Measurements from ENCODE around the gene UBTF. TPM values are rescaled to one million over a fixed set of nuclear protein-coding genes. Genes with fewer than 3 reads are reported as not detected.

The UBTF gene
- total RNA-seq, 4 donors from 2014 or later, result 54.8 to 102 (median 71.8) TPM

GRCh38 chr17:44174427-44174826, 45.0 kb downstream of the UBTF start:
- no peak for DNase-seq (ENCODE audit: low spot score in 2 of 2)

GRCh38 chr17:44171931-44172455, 47.5 kb downstream of the UBTF start:
- no peaks in the 10 kb centered on the region for H3K27me3 ChIP-seq
- DNase-seq (ENCODE audit: low spot score in 2 of 2), result no peak
- H3K36me3 ChIP-seq, result peaks cover 12% of the 10 kb centered on the region
- 80% methylated on average over 6 of the region's 17 CpGs for WGBS
- no peak overlapping the region for H3K27ac ChIP-seq
- H3K4me1 ChIP-seq, result peaks cover 9% of the 10 kb centered on the region
- H3K9me3 ChIP-seq, result no peaks in the 10 kb centered on the region
- TF ChIP-seq EP300 (IDR thresholded peaks at IDR 0.05), result no peak
- no peak for TF ChIP-seq POLR2A (IDR thresholded peaks at IDR 0.05)
- no peak overlapping the region for H3K4me3 ChIP-seq

More at GRCh38 chr17:44174427-44174826, 45.0 kb downstream of the UBTF start:
- Histone ChIP-seq H3K9me3 (no peaks in the 10 kb centered on the region), H3K27me3 (no peaks in the 10 kb centered on the region), H3K4me1 (no peaks in the 10 kb centered on the region), H3K27ac (no peak overlapping the region), H3K4me3 (no peak overlapping the region), H3K36me3 (peaks cover 33% of the 10 kb centered on the region)
- TF ChIP-seq POLR2A (IDR thresholded peaks at IDR 0.05), result no peak
- no peak for TF ChIP-seq EP300 (IDR thresholded peaks at IDR 0.05)
- no peak for TF ChIP-seq CTCF (IDR thresholded peaks at IDR 0.05)
- TF ChIP-seq POLR2AphosphoS5 (IDR thresholded peaks at IDR 0.05), result no peak
- WGBS, result 96% methylated on average over 2 of the region's 2 CpGs

- Histone ChIP-seq H3K4me1 (peaks cover 9% of the 10 kb centered on the region), H3K4me3 (no peak within 1 kb of the TSS), H3K36me3 (peaks cover 6% of the 10 kb centered on the region), H3K9me3 (no peaks in the 10 kb centered on the region), H3K27me3 (no peaks in the 10 kb centered on the region), H3K27ac (no peak within 1 kb of the TSS)
- DNase-seq (ENCODE audit: low spot score in 2 of 2), result no peak
- 43% methylated on average over 18 of the region's 21 CpGs for WGBS
- TF ChIP-seq EP300 (IDR thresholded peaks at IDR 0.05) (no peak), CTCF (IDR thresholded peaks at IDR 0.05) (no peak), POLR2AphosphoS5 (IDR thresholded peaks at IDR 0.05) (no peak), POLR2A (IDR thresholded peaks at IDR 0.05) (no peak)
Measured at GRCh38 chr17:44170499-44171201, 48.8 kb downstream of the UBTF start, which contains the start of gene ASB16. Gene ASB16 (plus strand): TSS chr17:44170704. CDS start chr17:44170790, 86 bp downstream.

GRCh38 chr17:44170135-44170498, 49.4 kb downstream of the UBTF start:
- no peaks in the 10 kb centered on the region for H3K27me3 ChIP-seq

GRCh38 chr17:44167181-44167861, 52.2 kb downstream of the UBTF start:
- Histone ChIP-seq H3K4me1 (peaks cover 9% of the 10 kb centered on the region), H3K4me3 (no peak overlapping the region), H3K27me3 (no peaks in the 10 kb centered on the region), H3K9me3 (no peaks in the 10 kb centered on the region), H3K36me3 (no peaks in the 10 kb centered on the region), H3K27ac (no peak overlapping the region)
- DNase-seq (ENCODE audit: low spot score in 2 of 2), result no peak
- no peak for TF ChIP-seq POLR2AphosphoS5 (IDR thresholded peaks at IDR 0.05)
- TF ChIP-seq POLR2A (IDR thresholded peaks at IDR 0.05), result no peak
- no peak for TF ChIP-seq EP300 (IDR thresholded peaks at IDR 0.05)
- TF ChIP-seq CTCF (IDR thresholded peaks at IDR 0.05), result no peak
- WGBS, result 78% methylated on average over 7 of the region's 7 CpGs

More at GRCh38 chr17:44170135-44170498, 49.4 kb downstream of the UBTF start:
- DNase-seq (ENCODE audit: low spot score in 2 of 2), result no peak
- peaks cover 6% of the 10 kb centered on the region for H3K36me3 ChIP-seq
- H3K27ac ChIP-seq, result no peak overlapping the region
- 63% methylated on average over 4 of the region's 5 CpGs for WGBS
- TF ChIP-seq POLR2AphosphoS5 (IDR thresholded peaks at IDR 0.05) (no peak), CTCF (IDR thresholded peaks at IDR 0.05) (no peak), POLR2A (IDR thresholded peaks at IDR 0.05) (no peak), EP300 (IDR thresholded peaks at IDR 0.05) (no peak)
- no peak overlapping the region for H3K4me3 ChIP-seq
- peaks cover 9% of the 10 kb centered on the region for H3K4me1 ChIP-seq
- no peaks in the 10 kb centered on the region for H3K9me3 ChIP-seq

Measured in suprapubic skin (tissue), 4 donors.